ENCODE results near the gene USP22. TPM values are rescaled to one million over a fixed set of nuclear protein-coding genes. Genes with fewer than 3 reads are reported as not detected.

USP22 gene
- total RNA-seq, 1 donor from 2014 or later = 160 TPM

DNA sequence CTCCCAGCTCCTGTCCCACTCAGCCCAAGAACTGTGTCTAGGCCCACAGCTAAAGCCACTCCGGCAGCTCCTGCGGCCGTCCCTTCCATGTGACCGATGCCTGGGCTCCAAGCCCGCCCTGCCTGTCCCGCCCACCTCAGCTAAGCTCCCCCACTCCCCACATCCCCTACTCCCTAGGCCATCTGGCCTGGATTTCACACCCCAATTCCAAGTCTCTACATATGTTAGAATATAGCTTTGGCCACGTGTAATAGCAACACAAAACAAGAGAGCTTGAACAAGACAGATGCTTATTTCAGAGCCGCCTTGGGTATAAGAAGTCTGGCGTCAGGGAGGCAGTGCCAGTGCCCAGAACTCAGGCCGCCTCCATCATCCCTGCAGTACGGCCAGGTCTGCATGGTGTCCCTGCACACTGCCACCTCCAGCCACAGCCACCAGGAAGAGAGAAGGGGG is 30.0 kb upstream of the USP22 start:
- no peak for DNase-seq
- Histone ChIP-seq H3K9me3 (no peaks in the 10 kb centered on the region), H3K4me3 (no peak overlapping the region), H3K27ac (no peak overlapping the region), H3K27me3 (no peaks in the 10 kb centered on the region), H3K36me3 (no peaks in the 10 kb centered on the region), H3K4me1 (no peaks in the 10 kb centered on the region)
- TF ChIP-seq, protein P1, sequence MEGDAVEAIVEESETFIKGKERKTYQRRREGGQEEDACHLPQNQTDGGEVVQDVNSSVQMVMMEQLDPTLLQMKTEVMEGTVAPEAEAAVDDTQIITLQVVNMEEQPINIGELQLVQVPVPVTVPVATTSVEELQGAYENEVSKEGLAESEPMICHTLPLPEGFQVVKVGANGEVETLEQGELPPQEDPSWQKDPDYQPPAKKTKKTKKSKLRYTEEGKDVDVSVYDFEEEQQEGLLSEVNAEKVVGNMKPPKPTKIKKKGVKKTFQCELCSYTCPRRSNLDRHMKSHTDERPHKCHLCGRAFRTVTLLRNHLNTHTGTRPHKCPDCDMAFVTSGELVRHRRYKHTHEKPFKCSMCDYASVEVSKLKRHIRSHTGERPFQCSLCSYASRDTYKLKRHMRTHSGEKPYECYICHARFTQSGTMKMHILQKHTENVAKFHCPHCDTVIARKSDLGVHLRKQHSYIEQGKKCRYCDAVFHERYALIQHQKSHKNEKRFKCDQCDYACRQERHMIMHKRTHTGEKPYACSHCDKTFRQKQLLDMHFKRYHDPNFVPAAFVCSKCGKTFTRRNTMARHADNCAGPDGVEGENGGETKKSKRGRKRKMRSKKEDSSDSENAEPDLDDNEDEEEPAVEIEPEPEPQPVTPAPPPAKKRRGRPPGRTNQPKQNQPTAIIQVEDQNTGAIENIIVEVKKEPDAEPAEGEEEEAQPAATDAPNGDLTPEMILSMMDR (IDR thresholded peaks at IDR 0.05) = no peak
- intact Hi-C loops (cut with DNase I) = no loop called here
- no peak for ATAC-seq

DNA sequence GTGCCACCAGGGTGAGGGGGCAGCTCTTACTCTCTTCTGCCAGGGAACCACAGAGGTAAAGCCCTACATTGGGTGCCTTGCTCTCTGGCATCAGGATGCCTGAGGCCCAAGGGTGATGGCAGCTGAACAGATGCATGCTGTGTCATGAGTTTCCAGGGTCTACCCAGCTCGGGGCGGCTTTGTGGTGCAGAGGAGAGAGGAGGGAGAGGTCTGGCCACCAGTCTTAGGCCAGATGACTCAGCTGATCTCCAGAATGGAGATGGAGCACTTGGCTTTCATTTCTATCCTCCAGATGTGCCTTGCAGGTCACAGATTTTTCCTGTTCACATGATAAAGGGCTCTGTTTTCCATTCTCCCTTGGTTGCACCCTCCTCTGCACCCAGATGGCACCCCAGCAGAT is 23.6 kb upstream of the USP22 start:
- Histone ChIP-seq H3K4me1 (no peaks in the 10 kb centered on the region), H3K4me3 (no peak overlapping the region), H3K9me3 (no peaks in the 10 kb centered on the region), H3K36me3 (no peaks in the 10 kb centered on the region), H3K27ac (no peak overlapping the region), H3K27me3 (no peaks in the 10 kb centered on the region)
- intact Hi-C loops (cut with DNase I) = no loop called here
- TF ChIP-seq, protein P1 (IDR thresholded peaks at IDR 0.05) = no peak
- ATAC-seq = no peak
- DNase-seq = no peak

DNA sequence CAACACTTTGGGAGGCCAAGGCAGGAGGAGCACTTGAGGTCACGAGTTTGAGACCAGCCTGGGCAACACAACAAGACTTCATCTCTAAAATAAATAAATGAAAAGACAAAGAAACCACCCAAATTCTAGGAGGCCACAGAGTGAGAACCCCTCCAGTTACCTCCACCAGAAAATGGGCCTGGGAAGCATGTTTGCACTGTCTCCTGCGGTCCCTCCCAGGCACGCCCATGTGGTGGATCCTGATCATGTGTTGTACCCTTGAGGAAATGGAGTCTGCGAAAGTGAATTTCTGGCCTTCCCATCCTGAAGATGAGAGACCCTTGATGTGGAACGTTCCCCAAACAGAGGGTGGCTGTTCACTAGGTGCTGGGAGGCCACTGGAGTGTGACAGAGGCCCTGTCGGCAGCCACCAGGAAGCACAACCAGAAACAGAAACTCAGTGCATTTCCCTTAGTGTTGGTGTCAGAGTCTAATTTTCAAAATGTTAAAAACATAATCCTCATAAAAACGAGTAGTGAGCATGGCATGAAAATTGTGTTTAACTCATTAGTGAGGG is 19.2 kb upstream of the USP22 start:
- Histone ChIP-seq H3K27ac (no peak overlapping the region), H3K4me1 (no peaks in the 10 kb centered on the region), H3K27me3 (no peaks in the 10 kb centered on the region), H3K36me3 (no peaks in the 10 kb centered on the region), H3K4me3 (no peak overlapping the region), H3K9me3 (no peaks in the 10 kb centered on the region)
- DNase-seq (no peak), ATAC-seq (no peak)
- intact Hi-C loops (cut with DNase I) = no loop called here
- TF ChIP-seq, protein P1 (IDR thresholded peaks at IDR 0.05) = no peak

DNA sequence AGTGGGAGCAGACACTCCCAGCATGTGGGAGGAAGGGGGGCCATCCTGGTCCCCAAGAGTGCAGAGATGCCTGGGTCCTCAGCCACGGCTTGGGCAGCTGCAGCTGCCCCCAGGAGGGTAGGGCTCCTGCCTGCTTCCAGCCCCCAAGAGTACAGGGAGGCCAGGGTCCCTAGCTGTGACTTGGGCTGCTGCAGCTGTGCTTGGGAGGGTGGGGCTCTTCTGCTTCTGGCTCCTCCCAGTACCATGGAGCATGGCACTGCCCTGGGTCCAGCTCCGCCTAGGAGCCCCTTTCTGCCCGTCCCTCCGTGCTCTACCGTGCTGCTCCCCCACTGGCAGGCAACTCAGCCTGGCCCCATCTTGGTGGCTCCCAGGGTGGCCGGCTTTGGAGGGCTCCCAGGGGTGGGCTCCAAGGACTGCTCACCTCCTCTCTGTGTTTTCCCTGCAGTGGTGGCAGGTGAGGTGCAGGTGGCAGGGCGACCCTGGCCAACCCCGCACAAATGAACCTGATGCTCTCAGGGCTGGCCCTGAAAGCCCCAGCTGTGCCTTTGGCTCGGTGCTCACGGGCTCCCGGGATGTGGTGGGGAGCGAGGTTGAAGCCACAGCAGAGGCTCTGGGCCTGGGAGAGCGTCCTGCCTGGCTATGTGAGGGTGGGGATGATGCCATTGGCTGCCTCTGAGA is 18.5 kb upstream of the USP22 start:
- no peaks in the 10 kb centered on the region for H3K36me3 ChIP-seq
- no peaks in the 10 kb centered on the region for H3K27me3 ChIP-seq
- no peak overlapping the region for H3K27ac ChIP-seq
- ATAC-seq (peak; percentile 36), DNase-seq (no peak)
- H3K9me3 ChIP-seq = no peaks in the 10 kb centered on the region
- TF ChIP-seq, protein P1 (IDR thresholded peaks at IDR 0.05) = no peak
- H3K4me3 ChIP-seq = no peak overlapping the region
- no peaks in the 10 kb centered on the region for H3K4me1 ChIP-seq
- intact Hi-C loops (cut with DNase I) = no loop called here

DNA sequence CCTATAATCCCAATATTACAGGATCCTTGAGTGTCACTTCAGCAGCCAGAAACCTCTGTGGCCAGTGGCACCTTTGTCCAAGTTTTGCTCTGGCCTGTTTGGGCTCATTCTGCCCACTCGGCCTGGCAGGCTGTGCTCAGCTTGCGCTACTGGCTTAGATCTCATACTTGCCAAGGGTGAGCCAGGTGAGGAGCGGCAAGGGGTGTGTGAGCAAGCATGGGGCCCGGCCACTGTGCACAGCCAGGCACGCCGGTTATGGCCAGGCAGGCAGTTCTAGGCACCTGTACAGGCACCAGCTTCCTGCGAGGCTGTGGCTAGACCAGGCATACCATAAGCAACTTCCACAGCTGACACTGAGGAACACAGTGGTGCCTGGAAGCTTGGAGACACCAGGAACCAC is 16.9 kb upstream of the USP22 start:
- TF ChIP-seq, protein P1 (IDR thresholded peaks at IDR 0.05) = no peak
- intact Hi-C loops (cut with DNase I) = no loop called here
- no peaks in the 10 kb centered on the region for H3K4me1 ChIP-seq
- no peaks in the 10 kb centered on the region for H3K9me3 ChIP-seq
- H3K4me3 ChIP-seq = no peak overlapping the region
- DNase-seq = no peak
- H3K27ac ChIP-seq = no peak overlapping the region
- no peaks in the 10 kb centered on the region for H3K36me3 ChIP-seq
- no peak for ATAC-seq
- no peaks in the 10 kb centered on the region for H3K27me3 ChIP-seq
